HG03521 (cell line): ENCODE data around the gene RFX7.
"Not testable (repeated sequence)": the region's sequence is repeated elsewhere in the genome, so short reads cannot be mapped to it uniquely, and the experiment has no call there.

Experiments used
- ATAC-seq: cut with Tn5 transposase; IDR thresholded peaks from one replicate; pipeline ENCODE4 v1.9.1; 2021; ENCODE audit warnings: mild to moderate bottlenecking, moderate library complexity; ENCODE audit not compliant: unreplicated experiment

RFX7 gene

DNA sequence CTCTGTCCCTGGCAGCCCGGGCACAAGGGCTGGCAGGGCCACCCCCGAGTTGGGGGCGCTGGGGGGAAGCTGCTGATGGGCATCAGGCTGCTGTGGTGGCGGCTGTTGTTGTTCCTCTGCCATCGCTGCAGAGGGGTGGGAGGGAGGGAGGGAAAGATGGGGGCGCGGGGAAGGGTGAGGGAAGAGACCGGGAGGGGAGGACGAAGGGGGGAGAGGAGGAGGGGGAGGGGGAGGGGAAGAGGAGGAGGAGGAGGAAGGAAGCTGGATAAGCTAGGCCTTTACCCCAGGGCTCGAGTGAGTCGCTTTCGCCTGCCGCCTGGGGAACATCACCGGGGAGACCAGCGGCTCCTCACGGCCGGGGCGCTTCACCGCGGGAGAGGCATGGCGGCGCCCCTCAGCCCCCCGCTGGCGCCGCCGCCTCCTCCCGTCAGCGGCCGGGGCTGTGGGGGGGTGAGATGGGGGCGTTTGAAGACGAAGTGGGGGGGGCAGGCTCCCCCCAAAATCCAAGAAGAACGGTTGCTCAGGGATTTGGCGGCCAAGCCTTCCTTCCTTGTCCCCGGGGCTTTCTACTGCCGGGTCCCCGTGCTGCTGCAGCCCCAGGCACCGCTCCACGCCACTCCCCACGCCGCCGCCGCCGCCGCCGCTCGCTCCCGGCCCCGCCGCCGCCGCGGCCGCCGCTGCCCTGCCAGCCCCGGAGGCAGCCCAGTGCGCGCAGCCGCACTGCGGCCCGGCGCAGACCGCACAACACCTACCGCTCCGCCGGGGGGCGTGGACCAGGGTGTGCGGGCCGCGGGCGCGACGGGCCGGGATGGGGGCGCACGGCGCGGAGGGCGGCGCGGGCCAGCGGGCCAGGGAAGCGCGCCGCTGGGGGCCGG lies at the start of gene RFX7:
TSS of gene RFX7 (minus strand) at position 717 of the 875 bp plus-strand sequence. CDS start at position 123, 594 bp downstream.
- ATAC-seq: peak; percentile 63

DNA sequence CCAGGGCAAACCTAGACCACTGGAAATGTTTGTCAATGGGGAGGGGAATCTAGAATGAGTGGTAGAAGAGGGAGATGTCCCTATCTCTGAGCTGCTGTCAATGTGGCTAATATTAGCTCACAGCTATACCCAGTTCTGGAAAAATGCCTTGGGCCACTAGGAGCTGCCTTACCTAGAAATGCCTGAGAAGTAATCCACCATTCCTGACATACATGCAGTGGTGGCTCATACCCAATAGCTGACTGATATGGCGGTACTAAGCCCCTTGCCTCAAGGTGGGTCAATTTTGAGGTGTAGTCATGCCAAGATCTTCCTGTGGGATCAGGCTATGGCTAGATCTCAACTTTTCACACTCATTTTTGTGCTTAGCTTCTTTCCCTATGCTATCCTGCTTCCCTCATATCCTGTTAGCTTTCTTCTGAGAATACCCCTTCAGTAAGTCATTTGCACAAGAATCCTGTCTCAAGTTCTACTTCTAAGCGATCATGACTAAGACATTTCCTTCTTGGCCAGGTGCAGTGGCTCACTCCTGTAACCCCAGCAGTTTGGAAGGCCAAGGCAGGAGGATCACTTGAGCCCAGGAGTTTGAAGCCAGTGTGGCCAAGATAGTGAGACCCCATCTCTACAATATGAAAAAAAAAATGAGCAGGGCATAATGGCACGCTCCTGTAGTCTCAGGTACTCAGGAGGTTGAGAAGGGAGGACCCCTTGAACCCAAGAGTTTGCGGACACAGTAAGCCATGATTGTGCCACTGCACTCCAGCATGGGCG lies 49.1 kb upstream of the RFX7 start:
- ATAC-seq: no peak

DNA sequence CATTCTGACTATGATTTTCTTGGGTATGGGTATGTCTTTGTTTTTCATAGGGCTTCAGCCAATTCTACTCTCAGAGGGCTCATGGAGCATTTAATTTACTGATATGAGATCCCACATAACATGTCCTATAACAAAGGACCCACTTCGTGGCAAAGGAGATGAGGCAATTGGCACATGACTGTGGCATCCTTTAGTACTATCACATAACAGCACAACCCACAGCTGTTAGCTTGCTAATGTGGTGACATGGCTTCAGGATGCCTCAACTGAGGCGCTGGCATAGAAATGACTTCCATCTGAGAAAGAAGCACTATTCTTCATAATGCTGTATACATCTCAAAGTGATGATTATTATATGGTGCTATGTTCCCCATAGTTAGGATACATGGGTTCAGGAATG lies 48.1 kb upstream of the RFX7 start:
- ATAC-seq: no peak

DNA sequence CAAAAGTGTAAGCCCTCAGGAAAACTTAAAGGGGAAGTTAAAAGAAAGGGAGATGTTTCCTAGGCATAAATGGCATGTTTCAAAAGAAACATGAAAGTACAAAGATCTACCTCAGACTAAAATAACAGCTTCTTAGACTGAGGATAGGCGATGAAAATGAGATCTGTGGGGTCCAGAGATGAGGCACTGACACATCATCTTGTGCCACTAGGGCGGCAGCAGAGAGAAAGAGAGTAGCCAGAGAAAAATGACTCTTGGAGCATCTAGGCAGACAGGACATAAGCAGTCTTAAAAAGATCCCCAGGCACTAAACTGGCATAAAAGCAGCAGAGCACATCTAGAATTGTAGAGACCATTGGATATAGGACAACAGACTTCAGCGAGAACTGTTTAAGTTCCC lies 42.5 kb upstream of the RFX7 start:
- no peak for ATAC-seq

DNA sequence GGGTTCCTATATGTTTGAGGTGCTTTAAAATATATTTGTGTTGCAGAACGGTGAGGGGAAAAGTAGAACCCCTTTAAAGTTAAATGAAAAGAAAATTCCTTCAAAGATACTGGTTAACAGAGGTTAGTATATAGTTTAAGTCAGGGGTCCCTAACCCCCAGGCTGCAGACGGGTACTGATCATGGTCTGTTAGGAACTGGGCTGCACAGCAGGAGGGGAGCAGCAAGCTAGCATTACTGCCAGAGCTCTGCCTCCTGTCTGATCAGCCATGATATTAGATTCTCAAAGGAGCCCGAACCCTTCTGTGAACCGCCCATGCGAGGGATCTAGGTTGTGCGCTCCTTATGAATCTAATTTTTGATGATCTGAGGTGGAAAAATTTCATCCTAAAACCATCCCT lies 37.5 kb upstream of the RFX7 start:
- no peak for ATAC-seq

DNA sequence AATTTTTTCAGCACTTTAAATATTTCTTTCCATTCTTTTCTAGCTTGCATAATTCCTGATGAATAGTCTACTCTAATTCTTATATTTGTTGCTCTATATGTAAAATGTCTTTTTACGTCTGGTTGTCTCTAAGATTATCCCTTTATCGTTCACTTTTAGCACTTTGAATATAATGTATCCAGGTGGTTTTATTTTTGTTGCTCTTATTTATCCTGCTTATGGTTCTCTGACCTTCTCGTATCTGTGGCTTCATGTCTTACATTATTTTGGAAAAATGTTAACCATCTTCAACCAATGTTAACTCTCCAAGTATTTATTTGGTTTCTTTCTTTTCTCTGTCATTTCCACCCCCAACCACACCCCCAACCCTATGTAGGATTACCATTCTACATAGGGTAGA lies 30.0 kb upstream of the RFX7 start:
- no peak for ATAC-seq

DNA sequence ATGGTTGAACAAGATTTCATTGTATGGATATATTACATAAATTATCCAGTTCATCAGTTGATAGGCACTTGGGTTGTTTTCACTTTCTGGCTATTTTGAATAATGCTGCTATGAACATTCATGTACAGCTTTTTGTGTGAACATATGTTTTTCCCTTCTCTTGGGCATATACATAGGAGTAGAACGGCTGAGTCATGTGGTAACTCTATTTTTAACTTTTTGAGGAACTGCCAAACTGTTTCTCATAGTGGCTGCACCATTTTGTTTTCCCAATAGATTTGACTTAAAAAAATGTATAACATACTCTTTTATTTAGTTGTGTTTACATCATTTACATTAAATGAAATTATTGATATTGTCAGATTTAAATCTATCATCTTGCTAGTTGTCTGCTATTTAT lies 28.8 kb upstream of the RFX7 start:
- no peak for ATAC-seq

DNA sequence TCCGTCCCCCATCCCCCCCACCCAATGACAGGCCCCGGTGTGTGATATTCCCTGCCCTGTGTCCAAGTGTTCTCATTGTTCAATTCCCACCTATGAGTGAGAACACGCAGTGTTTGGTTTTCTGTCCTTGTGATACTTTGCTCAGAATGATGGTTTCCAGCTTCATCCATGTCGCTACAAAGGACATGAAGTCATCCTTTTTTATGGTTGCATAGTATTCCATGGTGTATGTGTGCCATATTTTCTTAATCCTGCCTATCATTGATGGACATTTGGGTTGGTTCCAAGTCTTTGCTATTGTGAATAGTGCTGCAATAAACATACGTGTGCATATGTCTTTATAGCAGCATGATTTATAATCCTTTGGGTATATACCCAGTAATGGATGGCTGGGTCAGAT lies 22.8 kb upstream of the RFX7 start:
- not testable (repeated sequence) for ATAC-seq

DNA sequence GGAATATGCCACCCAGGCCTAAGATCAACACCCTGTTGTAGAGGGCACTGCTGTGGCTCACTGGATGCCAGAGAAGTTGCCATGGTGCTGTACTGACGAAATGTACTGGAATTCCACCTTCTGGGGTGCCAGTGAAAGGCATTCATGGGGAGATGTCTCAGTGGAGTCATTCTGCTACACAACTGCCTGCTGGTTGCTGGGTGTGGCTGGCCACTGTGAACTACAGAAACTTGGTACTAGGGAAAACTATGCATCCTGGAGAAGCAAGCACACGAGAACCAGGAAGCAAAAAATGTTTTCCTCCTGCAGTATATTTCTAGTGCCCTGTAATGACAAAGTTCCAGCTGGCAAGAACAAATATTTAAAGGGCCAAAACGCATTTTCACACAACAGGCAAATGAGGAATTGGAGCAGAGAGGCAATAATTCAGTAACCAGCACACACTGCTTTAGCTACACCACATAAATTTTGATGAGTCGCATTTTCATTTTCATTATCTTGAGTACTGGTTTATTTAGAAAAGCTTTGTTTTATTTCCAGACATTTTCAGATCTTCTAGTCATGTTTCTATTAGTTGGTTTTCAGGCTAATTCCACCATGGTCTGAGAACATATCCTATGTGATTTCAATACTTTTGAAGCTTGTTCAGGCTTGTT lies 18.3 kb upstream of the RFX7 start:
- no peak for ATAC-seq

DNA sequence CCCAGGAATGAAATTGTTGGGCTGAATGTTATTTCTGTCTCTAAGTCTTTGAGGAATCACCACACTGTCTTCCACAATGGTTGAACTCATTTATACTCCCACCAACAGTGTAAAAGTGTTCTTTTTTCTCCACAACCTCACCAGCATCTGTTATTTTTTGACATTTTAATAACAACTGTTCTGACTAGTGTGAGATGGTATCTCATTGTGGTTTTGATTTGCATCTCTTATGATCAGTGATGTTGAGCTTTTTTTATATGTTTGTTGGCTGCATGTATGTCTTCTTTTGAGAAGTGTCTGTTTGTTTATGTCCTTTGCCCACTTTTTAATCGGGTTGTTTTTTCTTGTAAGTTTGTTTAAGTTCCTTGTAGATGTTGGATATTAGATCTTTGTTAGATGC lies 13.6 kb upstream of the RFX7 start:
- not testable (repeated sequence) for ATAC-seq

DNA sequence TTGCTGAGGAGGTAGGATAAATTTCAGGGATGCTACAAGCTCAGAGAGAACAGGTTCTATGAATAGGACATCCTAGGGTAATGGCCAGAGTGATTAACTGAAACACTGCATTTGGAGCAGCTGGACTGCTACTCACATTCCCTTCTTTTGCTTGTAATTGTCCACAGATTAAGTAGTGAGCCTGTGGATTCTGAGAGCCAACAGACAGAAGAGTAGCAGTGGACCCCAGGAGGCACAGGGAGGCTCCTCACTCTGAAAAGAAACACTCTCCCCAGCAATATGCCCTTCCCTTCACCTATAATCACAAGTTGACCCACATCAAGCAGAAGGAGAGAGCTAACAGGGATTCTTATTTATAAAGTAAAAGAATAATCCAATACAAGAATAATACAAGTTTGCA lies 10.6 kb upstream of the RFX7 start:
- ATAC-seq: no peak

DNA sequence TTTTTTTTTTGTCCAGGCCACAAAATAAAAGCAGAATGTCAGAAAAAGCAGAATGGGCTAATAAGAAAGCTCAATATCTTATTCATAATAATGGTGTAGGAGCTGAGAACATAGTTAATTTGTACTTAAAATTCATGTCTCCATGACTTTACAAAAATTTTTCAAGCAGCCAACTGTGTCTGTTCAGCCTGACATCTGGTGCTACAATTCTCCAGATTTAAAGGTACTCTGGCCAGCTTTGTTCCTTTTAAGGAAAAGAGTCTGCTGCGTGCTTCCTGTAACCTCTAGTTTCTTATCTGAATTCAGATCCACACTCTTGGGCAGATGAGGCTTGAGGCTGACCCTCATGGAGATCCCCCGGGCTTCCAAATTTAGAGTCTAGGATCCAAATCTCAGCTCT lies 8.7 kb upstream of the RFX7 start:
- ATAC-seq: no peak

DNA sequence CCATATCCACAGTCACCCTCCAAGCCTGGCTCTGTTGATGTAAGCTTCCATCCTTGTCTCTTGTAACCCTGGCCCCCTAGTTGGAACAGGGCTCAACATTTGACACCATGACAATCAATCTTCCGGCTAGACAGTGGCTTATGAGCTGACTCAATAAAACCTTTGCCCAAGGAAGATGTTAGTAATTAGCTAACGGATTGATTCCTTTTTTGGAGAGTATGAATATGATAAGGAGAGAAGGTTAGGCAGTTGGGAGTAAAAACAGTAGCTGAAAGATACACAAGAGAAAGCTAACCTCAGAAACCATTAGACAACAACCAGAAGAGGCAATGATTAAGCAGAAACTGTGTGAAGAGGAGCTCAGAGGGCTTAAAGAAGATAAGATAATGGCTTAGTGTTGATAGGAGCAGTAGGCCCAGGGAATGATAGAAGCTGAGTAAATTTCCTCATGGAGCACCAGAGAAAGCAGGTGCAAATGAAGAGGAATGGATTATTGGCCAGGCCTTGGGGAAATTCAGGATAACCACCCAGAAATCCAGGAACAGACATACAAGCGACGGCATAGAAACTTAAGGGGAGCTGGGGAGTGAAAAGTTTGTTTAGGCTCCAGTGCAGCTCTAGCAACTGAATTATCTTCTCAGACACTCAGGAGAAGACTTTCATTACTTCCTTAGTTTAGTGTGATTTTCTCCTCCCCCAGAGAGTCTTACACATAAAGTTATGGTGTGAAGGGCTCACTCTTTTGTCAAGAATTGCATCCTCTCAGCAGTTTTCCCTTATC lies 7.8 kb upstream of the RFX7 start:
- ATAC-seq: no peak

DNA sequence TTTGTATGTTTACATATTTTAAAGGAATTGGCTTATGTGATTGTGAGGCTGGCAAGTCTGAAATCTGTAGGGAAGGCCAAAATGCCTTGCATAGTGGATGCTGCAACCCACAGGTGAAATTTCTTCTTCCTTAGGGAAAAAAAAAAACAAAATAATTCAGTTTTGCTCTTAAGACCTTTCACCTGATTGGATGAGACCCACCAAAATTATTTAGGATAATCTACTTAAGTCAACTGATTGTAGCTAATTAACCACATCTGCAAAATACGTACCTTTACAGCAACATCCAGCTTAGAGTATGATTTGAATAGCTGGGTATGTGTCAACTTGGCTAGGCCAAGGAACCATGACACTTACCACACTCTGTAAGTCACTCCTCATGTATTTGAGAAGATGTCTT lies 6.9 kb upstream of the RFX7 start:
- no peak for ATAC-seq

DNA sequence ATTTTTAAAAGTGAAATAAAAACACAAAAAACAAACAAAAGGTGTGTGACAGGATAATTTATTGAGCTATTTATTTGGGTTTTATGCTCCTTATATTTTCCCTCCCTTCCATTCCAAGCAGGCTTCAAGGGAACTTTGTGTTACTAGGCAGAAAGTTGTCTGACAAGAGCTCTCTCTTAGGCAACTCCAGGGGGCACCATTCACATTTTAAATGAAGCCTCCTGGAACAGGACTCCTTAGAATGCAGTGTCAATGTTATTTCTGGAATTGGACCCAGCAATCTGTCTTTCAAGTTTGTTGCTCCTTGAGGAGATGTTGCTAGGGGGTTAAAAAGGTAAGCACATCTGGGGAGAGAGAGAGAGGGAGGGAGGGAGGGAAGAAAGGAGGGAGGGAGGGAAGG lies 5.4 kb upstream of the RFX7 start:
- ATAC-seq: no peak

DNA sequence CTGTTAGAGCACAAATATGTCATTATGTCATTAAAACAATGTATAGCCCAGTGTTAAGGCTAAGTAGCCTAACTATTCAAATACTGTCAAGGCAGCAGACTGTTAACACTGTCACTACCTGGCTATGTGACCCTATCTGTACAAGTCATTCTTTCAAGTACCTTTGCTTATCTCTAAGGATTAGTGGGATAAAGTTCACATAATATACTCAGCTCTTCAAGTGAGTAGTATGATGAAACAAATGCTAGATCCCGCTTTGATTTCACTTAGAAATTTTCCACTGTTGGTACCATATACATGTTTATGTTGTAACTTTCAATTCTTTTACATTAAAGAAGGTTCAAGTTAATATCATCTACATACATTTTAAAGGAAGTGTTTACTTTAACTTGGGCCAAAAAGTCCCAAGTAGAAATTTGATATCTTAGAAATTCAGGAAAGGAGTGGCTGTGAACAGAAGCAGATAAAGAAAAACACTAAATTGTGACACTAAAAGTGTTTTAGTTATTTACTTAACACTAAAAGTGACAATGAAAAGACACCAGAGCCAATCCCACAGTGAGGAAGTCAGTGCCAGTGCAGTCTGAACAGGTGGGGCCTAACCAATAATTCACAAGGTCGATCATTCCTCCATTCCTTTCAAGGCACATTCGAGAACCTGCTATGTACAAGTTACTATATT lies 4.8 kb upstream of the RFX7 start:
- ATAC-seq: no peak

DNA sequence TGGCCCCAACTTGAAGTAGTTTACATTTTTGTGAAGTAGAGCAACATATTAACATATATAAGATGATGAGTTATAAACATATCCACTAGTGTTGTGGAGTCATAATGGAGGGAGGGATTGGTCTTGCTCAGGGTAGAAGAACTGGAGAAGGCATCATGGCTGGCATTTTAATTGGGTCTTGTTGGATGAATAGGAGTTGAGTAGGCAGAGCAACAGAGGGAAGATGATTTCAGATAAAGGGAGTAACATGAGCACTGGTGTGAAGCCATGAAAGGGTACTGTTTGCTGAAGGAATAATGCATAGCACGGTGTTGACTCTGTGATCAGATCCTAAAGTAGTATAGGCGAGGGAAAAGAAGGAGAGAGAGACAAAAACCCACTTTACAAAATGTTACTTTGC lies 3.6 kb upstream of the RFX7 start:
- no peak for ATAC-seq

DNA sequence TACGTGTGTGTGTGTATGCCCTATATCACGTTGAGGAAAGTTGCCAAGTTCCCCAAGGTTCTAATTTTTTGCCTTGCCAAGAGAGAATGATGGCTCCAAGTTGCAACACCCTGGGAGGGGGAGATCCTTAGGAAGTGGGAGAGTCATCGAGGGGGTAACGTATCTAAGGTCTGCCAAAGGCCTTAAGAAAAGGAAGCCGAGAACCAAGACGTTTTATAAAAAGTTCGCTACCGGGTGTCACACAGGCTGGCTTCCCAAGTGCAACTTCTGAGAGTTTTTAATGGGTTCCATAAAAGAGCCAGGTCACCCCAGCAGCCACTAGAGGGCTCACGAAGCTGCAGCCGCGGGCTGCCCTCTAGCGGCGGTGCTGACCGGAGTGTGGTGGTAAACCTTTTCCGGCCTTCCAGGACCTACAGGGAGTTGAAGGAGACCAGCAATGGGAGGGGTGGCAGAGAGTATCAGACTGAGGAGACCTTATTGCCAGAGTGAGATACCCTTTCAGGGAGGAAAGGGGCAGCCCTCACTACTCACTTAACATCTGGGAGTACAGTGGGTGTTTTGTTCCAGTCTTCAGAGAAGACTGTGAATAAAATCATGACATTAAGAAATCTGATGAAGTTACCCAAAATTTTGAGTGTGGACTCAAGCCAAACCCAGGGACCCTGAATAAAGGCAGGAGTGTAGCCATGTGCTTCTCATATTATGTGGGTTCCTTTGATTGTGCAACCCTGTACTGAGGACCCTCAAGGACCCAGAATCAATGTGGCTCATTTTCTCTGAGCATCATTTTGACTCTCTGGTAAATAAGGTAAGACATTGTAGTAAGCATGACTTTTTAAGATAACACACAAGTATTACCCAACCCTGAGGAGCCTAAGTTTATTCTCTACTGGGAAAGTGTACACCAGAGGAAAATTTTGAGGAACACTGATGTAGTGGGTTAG lies 2.5 kb upstream of the RFX7 start:
- peak; percentile 52 for ATAC-seq
